LHCN-M2 (cell line): ENCODE data around the gene RXRG. TPM values are rescaled to one million over a fixed set of nuclear protein-coding genes. Genes with fewer than 3 reads are reported as not detected.
"Not testable (repeated sequence)": the region's sequence is repeated elsewhere in the genome, so short reads cannot be mapped to it uniquely, and the experiment has no call there.

ENCODE experiments used
- DNase-seq: peaks from one replicate; pipeline ENCODE4 v3.0.0-alpha.2; 2012; ENCODE audit warnings: low read depth
- polyA plus RNA-seq: library from polyadenylated mRNA; unstranded; fragments of >200 nt; gene quantifications from one replicate; pipeline ENCODE4 v1.2.1, GENCODE V29; 2012; ENCODE audit warnings: missing spikeins
- total RNA-seq: library from RNA; depleted of rRNA; stranded (reverse); fragments of >200 nt; gene quantifications from 2 replicates; pipeline ENCODE4 v1.2.3, GENCODE V29; 2014; rRNA removed

The RXRG gene
- not detected in 2 replicates for total RNA-seq
- polyA plus RNA-seq, result not detected

GRCh38 chr1:165444897-165445370 is at the start of gene RXRG:
RXRG (minus strand) TSS chr1:165445126; CDS start chr1:165444893, 233 bp downstream.
- DNase-seq, result peak; percentile 46

DNA sequence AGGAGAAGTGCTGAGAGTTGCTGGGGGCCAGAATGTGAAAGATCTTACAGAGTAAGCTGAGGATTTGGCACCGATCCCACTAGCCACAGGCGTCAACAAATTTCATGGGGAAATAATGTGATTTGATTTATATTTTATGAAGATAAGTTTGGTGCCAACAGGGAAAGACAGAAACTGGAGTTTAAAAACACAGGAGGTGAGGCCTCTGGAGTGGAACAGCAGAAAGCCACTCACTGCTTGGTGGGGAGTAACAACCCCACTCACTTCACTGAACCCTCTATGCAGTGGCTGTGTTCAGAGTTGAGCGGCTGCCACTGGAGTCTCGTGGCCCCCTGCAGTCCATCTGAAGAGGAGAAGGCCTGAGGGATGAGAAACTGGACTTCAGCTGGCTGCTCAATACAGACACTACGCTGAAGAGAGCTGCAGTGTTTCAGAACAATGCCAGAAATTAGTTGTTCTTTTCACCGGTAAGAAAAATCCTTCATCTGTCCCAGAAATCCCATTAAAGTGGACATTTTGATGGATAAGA is 48.0 kb upstream of the RXRG start:
- DNase-seq, result no peak

GRCh38 chr1:165490175-165490574 is 45.2 kb upstream of the RXRG start:
- DNase-seq, result no peak

DNA sequence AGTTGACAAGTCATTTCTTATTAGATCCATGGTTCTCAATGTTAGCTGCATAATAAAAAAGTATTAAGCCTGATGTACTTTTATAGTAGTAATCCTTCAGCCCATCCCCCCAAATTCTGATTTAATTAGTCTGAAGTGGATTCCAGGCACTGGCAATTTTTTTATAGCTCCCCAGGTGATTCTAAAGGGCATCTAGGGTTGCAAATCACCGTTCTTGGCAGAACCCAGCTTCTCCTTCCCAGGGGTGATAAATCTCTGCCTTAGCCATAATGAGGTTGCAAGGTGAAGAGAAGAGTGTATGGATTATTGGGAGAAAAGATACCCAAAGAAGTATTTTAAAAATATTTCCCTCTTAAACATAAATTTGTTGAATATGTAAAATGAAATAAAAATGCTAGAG is 43.0 kb upstream of the RXRG start:
- DNase-seq, result no peak

- no peak for DNase-seq
Measured at GRCh38 chr1:165486663-165487062, 41.7 kb upstream of the RXRG start.

DNA sequence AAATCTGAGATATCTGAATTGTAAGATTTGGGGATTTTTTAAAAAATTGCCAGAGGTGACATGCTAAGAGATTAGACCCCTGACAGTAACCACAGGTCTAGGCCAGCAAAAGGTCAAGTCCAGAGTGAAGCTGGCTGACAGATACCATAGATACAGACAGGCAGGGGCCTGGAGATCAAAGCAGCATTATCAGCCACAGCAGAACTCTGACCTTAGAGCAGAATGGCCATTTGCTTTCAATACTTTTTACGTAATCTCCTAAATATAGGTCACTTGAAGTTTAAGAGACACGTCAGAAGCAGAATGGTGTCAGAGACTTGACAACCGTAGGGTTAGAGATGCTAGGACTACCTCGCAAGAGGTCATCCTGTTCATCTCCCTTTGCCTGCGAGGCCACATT is 40.8 kb upstream of the RXRG start:
- no peak for DNase-seq

DNA sequence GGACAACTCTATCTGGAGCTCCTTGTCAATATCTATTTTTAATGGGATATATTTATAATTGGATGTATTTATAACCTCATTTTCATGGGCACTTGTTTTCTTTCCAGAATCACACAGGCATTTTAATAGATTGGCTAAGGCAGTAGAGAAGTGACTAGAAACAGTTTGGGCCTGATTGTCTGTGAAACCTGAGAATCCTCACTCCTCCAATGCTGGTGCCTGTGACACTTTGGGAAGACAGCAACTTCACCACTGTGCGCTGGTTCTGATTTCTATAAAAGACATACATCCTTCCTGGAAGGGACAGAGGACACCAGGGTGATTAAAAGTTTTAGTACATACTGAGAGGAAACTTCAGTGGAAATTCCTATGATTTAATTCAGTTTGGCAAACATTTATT is 39.6 kb upstream of the RXRG start:
- DNase-seq, result no peak

- DNase-seq, result no peak
Measured at GRCh38 chr1:165483412-165483811, 38.5 kb upstream of the RXRG start.

DNA sequence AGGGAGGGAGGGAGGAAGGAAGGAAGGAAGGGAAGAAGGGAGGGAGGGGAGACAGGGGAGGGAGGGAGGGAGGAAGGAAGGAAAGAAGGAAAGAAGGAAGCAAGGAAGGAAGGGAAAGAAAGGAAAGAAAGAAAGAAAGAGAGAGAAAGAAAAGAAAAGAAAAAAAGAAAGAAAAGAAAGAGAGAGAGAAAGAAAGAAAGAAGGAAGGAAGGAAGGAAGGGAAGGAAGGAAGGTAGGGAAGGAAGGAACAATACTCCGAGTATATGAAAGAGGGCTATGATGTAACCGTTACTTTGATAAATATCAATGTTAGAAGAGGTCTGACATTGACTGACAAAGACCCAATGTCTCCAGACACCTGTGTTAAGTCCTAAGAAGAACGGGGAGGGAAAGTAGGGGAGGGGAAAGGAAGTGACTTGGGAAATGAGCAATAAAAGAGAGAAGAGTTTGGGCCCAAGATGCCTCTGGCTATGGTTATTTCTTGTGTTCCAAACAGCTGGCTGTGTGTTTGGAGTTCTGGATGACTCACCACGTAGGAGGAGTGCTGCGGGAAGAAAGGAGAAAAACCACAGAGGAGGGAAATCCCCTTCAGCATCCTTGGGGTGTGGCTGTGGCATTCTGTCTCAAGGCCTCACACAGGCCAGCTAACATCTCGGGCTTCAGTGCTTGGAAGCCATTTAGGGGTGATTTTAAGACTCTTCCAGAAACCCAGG is 37.0 kb upstream of the RXRG start:
- DNase-seq, result peak; percentile 84

GRCh38 chr1:165476776-165477175 is 31.9 kb upstream of the RXRG start:
- no peak for DNase-seq

DNA sequence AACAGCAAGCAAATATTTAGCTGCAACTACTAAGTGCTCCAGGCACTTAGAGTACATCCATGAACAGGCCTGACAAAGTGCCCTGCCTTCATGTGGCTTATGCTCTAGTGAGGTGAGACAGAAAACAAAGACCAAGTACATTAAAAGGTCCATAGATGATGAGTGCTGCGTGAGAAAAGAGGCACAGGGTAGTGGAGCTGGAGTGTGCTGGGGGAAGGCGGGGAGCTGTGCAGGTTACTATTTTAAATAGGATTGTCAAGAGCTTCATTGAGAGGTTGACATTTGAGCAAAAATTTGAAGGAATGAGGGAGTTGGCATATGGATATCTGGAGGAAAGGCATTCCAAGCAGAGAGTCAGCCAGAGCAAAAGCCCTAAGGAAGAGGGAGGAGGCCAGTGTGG is 29.3 kb upstream of the RXRG start:
- no peak for DNase-seq

DNA sequence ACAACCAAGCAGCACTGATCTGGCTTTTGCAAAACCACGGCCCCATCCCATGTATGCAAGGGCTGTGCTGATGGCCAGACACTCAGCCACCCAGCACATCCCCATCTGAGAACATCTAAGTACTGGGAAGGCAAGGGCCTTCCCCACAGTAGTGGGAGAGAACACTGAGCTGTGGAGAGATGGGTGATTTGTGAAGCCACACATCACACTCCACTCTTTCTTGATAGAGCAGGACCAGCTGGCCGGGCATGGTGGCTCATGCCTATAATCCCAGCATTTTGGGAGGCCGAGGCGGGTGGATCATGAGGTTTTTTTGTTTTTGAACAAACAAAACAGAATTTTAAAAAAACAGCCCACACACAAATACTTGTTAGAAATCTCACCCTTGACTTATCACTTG is 28.2 kb upstream of the RXRG start:
- no peak for DNase-seq

DNA sequence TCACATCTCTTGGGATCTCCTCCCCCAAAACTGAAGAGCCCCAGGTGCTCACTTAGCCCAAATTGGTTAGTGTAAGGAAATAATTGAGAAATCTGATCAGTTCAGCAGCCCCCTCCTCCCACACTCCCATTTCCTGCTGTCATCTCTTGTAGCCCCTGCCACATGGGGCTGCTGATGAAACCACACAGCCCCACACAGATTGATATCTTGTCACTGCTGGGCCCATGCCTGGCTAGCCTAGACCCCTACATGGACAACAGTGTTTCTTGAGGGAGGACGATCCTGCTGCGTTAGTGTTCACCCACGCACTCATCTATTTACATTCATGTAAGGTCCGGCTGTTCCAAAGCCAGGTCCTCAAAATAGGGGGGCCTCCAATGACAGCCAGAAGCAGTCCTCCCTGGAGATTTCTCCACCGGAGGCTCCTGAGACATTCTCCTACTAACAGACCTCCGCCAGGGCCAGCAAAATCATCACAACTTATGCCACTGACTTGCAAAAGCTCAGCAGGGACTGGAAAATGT is 23.9 kb upstream of the RXRG start:
- DNase-seq, result no peak

DNA sequence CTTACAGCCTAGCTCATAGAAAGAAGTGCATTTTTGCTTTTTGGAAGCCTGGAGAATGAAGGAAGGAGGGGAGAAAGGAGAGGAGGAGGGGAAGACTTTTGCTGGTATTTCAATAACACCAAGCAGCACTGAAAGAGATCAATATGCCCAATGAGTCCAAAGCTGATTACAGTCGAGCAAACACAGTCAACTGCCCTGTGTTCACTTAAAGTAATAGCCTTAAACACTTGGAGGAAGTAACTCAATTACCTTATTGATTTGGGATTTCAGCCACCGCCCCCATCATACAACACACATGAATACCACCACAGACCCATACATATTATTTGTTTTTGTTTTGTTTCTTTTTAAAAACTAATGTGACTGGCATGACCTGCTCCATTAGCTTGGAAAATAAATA is 23.3 kb upstream of the RXRG start:
- DNase-seq, result no peak

DNA sequence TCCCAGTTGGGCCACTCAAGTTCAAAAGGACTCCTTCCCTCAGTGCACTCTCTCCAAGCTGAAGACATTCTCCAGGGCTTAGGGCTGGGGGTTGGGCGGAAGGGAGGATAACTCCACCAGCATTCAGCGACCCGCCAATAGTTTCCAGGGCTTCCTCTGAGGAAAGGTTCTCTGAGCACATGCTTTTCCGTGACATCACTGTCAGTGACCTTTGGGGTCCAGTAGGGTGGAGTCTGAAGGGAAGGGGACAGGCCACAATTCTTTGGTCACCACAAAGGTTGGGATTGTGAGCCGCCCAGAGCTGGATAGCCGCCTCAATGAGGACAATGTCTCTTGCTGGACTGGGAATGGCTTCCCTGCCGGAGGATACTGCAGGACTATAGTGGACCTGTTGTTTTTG is 22.8 kb upstream of the RXRG start:
- DNase-seq, result no peak

GRCh38 chr1:165463978-165464377 is 19.1 kb upstream of the RXRG start:
- DNase-seq, result no peak

GRCh38 chr1:165459683-165460082 is 14.8 kb upstream of the RXRG start:
- not testable (repeated sequence) for DNase-seq

DNA sequence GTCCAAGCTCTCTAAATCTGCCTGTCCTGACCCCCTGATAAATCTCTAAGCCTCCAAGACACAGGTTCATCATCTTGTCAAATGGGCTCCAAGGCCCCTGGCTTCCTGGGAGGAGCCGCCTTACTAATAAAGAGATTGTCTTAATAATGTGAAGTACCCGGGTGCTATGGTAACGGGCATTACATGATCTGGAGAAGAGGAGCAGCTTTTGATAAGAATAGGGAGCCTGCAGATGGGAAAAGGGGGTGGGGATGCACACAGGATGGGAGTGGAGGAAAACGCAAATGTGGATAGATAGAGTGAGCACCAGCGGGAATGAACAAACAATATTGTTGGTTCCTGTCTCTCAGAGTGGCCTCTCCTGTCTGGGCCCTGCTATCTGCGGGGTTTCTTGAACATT is 11.9 kb upstream of the RXRG start:
- DNase-seq, result no peak

GRCh38 chr1:165456114-165456513 is 11.2 kb upstream of the RXRG start:
- DNase-seq, result no peak

GRCh38 chr1:165455111-165455510 is 10.2 kb upstream of the RXRG start:
- no peak for DNase-seq

GRCh38 chr1:165454091-165454610 is 9.2 kb upstream of the RXRG start:
- DNase-seq, result no peak

- DNase-seq, result no peak
Measured at GRCh38 chr1:165452336-165453130, 7.6 kb upstream of the RXRG start.
